ENCODE measurements around the gene CPNE2.
"Not testable (repeated sequence)": the region's sequence is repeated elsewhere in the genome, so short reads cannot be mapped to it uniquely, and the experiment has no call there.

CPNE2 gene

GRCh38 chr16:57098188-57098841 is 5.9 kb downstream of the CPNE2 start:
- DNase-seq (ENCODE audit: low spot score): no peak

- not testable (repeated sequence) for DNase-seq (ENCODE audit: low spot score)
Measured at GRCh38 chr16:57099965-57100364, 7.6 kb downstream of the CPNE2 start.

- DNase-seq (ENCODE audit: low spot score): no peak
Measured at GRCh38 chr16:57100445-57100844, 8.1 kb downstream of the CPNE2 start.

- no peak for DNase-seq (ENCODE audit: low spot score)
Measured at GRCh38 chr16:57102888-57103851, 10.8 kb downstream of the CPNE2 start.

GRCh38 chr16:57104706-57105105 is 12.3 kb downstream of the CPNE2 start:
- DNase-seq (ENCODE audit: low spot score): no peak

- no peak for DNase-seq (ENCODE audit: low spot score)
Measured at GRCh38 chr16:57105184-57105583, 12.8 kb downstream of the CPNE2 start.

- no peak for DNase-seq (ENCODE audit: low spot score)
Measured at GRCh38 chr16:57106767-57107166, 14.4 kb downstream of the CPNE2 start.

GRCh38 chr16:57107321-57107922 is 15.0 kb downstream of the CPNE2 start:
- no peak for DNase-seq (ENCODE audit: low spot score)

- DNase-seq (ENCODE audit: low spot score): no peak
Measured at GRCh38 chr16:57108432-57108831, 16.0 kb downstream of the CPNE2 start.

GRCh38 chr16:57109259-57110105 is 17.1 kb downstream of the CPNE2 start:
- DNase-seq (ENCODE audit: low spot score): not testable (repeated sequence)

- no peak for DNase-seq (ENCODE audit: low spot score)
Measured at GRCh38 chr16:57110937-57111336, 18.6 kb downstream of the CPNE2 start.

- DNase-seq (ENCODE audit: low spot score): no peak
Measured at GRCh38 chr16:57111420-57111819, 19.0 kb downstream of the CPNE2 start.

- DNase-seq (ENCODE audit: low spot score): no peak
Measured at GRCh38 chr16:57112403-57113041, 20.1 kb downstream of the CPNE2 start.

GRCh38 chr16:57113042-57113453 is 20.7 kb downstream of the CPNE2 start:
- no peak for DNase-seq (ENCODE audit: low spot score)

- no peak for DNase-seq (ENCODE audit: low spot score)
Measured at GRCh38 chr16:57113664-57114063, 21.3 kb downstream of the CPNE2 start.

- no peak for DNase-seq (ENCODE audit: low spot score)
Measured at GRCh38 chr16:57115168-57115513, 22.8 kb downstream of the CPNE2 start.

- DNase-seq (ENCODE audit: low spot score): peak; percentile 75
Measured at GRCh38 chr16:57115514-57116182, 23.3 kb downstream of the CPNE2 start.

- DNase-seq (ENCODE audit: low spot score): no peak
Measured at GRCh38 chr16:57118461-57119084, 26.2 kb downstream of the CPNE2 start.

GRCh38 chr16:57123216-57123973 is 31.0 kb downstream of the CPNE2 start:
- no peak for DNase-seq (ENCODE audit: low spot score)
